ENCODE data around the gene CHRNE. TPM values are rescaled to one million over a fixed set of nuclear protein-coding genes. Genes with fewer than 3 reads are reported as not detected.

The CHRNE gene
- total and polyA plus RNA-seq, 2 experiments from 2014 or later, result 0.24 to 1.2 TPM

GRCh38 chr17:4898351-4898750, 4.5 kb downstream of the CHRNE start:
- H3K4me1 Mint-ChIP-seq, result peaks cover 21% of the 10 kb centered on the region
- Histone ChIP-seq H4K20me1 (replicated peaks; ENCODE audit: insufficient read depth) (no peaks in the 10 kb centered on the region), H3K4me3 (peak overlapping the region; percentile 77; the same call in 1 of the 2 replicates), H3K27ac (ENCODE audit: low read depth) (no peak overlapping the region), H3K4me2 (peak overlapping the region; percentile 95), H3K4me1 (ENCODE audit: insufficient read depth) (0 out of 2 replicates have a peak, but pooled peaks cover 5% of the 10 kb centered on the region), H3K79me2 (replicated peaks; ENCODE audit: insufficient read depth) (no peaks in the 10 kb centered on the region), H3F3A (replicated peaks; ENCODE audit: low read depth) (peaks cover 37% of the 10 kb centered on the region), H3K36me3 (ENCODE audit: insufficient read depth) (no peaks in the 10 kb centered on the region; the same call in 1 of the 2 replicates), H3K27me3 (ENCODE audit: insufficient read depth) (peaks cover 9% of the 10 kb centered on the region), H2AFZ (no peak overlapping the region), H3K9me2 (ENCODE audit: insufficient read depth) (no peaks in the 10 kb centered on the region)
- no peaks in the 10 kb centered on the region for H3K9me3 Mint-ChIP-seq
- peak overlapping the region; percentile 72 for H3K4me3 Mint-ChIP-seq
- ATAC-seq, result no peak
- H3K27ac Mint-ChIP-seq, result peak overlapping the region; percentile 74; the same call in 1 of the 2 replicates
- no peak for DNase-seq (ENCODE audit: low spot score)
- TF ChIP-seq ZNF462 (CRISPR knock-in tag; IDR thresholded peaks at IDR 0.05) (no peak), CREB1 (CRISPR knock-in tag; IDR thresholded peaks at IDR 0.05; ENCODE audit: low read depth) (no peak), STAT1 (IDR thresholded peaks at IDR 0.05; ENCODE audit: unreplicated experiment) (no peak), EZH2 (IDR thresholded peaks at IDR 0.05; ENCODE audit: low read depth, unreplicated experiment) (no peak), NANOG (IDR thresholded peaks at IDR 0.05; ENCODE audit: borderline replicate concordance) (no peak), CTCF (conservative IDR thresholded peaks at IDR 0.05; ENCODE audit: low read depth in 2 of 2) (no peak), ZNF114 (CRISPR knock-in tag; IDR thresholded peaks at IDR 0.05) (no peak), REST (IDR thresholded peaks at IDR 0.05; ENCODE audit: unreplicated experiment) (no peak), POLR2AphosphoS5 (IDR thresholded peaks at IDR 0.05; ENCODE audit: low read depth) (no peak), EZH2phosphoT487 (IDR thresholded peaks at IDR 0.05; ENCODE audit: unreplicated experiment) (no peak), ZNF331 (CRISPR knock-in tag; IDR thresholded peaks at IDR 0.05; ENCODE audit: low read depth) (no peak), JUNB (IDR thresholded peaks at IDR 0.05; ENCODE audit: unreplicated experiment) (no peak), ETS1 (IDR thresholded peaks at IDR 0.05) (no peak)
- H3K36me3 Mint-ChIP-seq (ENCODE audit: low read depth), result peaks cover 14% of the 10 kb centered on the region; the same call in 2 of the 3 replicates
- peaks cover 31% of the 10 kb centered on the region for H3K27me3 Mint-ChIP-seq (ENCODE audit: insufficient read depth, low read depth, poor library complexity)
